Endothelial cell of umbilical vein (primary cell): ENCODE results near the gene UNKL.

Experiments
- CTCF ChIP-seq, 2 donors: IDR thresholded peaks; 1 replicate in 1 of 2; 2 replicates in 1 of 2; pipeline ENCODE4 v1.5.1; 2011; ENCODE audit warnings: low read length in 2 of 2, mild to moderate bottlenecking in 2 of 2, moderate library complexity in 2 of 2, control low read depth in 1 of 2, inconsistent platforms in 1 of 2, low read depth in 1 of 2; ENCODE audit not compliant: insufficient read depth in 1 of 2; ENCODE audit errors: extremely low read depth in 1 of 2
- EZH2 ChIP-seq: IDR thresholded peaks from 2 replicates; pipeline ENCODE4 v1.6.1; 2012; ENCODE audit warnings: borderline replicate concordance, low read depth, mild to moderate bottlenecking, moderate library complexity, low read length, inconsistent platforms; ENCODE audit not compliant: severe bottlenecking
- FOS ChIP-seq: IDR thresholded peaks from 2 replicates; pipeline ENCODE4 v1.6.1; 2011; ENCODE audit warnings: mild to moderate bottlenecking, low read length, moderate library complexity, borderline replicate concordance; ENCODE audit not compliant: insufficient read depth
- GATA2 ChIP-seq: IDR thresholded peaks from 2 replicates; pipeline ENCODE4 v1.7.0; 2011; ENCODE audit warnings: low read depth, mild to moderate bottlenecking, moderate library complexity, mixed read lengths, low read length; ENCODE audit not compliant: insufficient read length, insufficient read depth
- JUN ChIP-seq: IDR thresholded peaks from 2 replicates; pipeline ENCODE4 v1.6.1; 2011; ENCODE audit warnings: borderline replicate concordance, low read depth; ENCODE audit not compliant: insufficient read length, insufficient read depth
- MAX ChIP-seq: IDR thresholded peaks from 2 replicates; pipeline ENCODE4 v1.6.1; 2011; ENCODE audit not compliant: insufficient read depth, insufficient read length
- MYC ChIP-seq: IDR thresholded peaks from one replicate; pipeline ENCODE4 v1.6.1; 2011; ENCODE audit warnings: mild to moderate bottlenecking, low read depth, low read length
- POLR2A ChIP-seq: IDR thresholded peaks from 2 replicates; pipeline ENCODE4 v1.6.1; 2012; ENCODE audit warnings: low read depth, mild to moderate bottlenecking, control low read depth, low read length
- POLR2AphosphoS5 ChIP-seq: IDR thresholded peaks from 2 replicates; pipeline ENCODE4 v1.6.1; 2012; ENCODE audit warnings: low read depth, mild to moderate bottlenecking, control low read depth, low read length, moderate library complexity; ENCODE audit not compliant: insufficient read depth

- no peak for TF ChIP-seq POLR2A
- TF ChIP-seq CTCF (IDR thresholded peaks at IDR 0.05; ENCODE audit: extremely low read depth in 1 of 2, insufficient read depth in 1 of 2, low read depth in 1 of 2, low read length in 2 of 2), result no peak
- no peak for TF ChIP-seq MAX
- no peak for TF ChIP-seq GATA2
- no peak for TF ChIP-seq POLR2AphosphoS5
- no peak for TF ChIP-seq EZH2
- TF ChIP-seq FOS, result no peak
- no peak for TF ChIP-seq MYC
- TF ChIP-seq JUN, result no peak
These were observed 30.4 kb upstream of the UNKL start for GRCh38 chr16:1444730-1445517.
